GM12875 (cell line): ENCODE data around the gene KCNMA1.

ENCODE experiments used
- H3K4me3 ChIP-seq: one replicate; pipeline ENCODE4 v1.5.1; 2011; ENCODE audit warnings: low read depth, low read length, control low read depth
- TF ChIP-seq, protein P1 (sequence below): IDR thresholded peaks from 2 replicates; pipeline ENCODE4 v1.5.1; 2011; ENCODE audit warnings: low read depth, mild to moderate bottlenecking, control low read depth, inconsistent platforms, low read length, moderate library complexity, borderline replicate concordance; ENCODE audit not compliant: insufficient read depth

The KCNMA1 gene

DNA sequence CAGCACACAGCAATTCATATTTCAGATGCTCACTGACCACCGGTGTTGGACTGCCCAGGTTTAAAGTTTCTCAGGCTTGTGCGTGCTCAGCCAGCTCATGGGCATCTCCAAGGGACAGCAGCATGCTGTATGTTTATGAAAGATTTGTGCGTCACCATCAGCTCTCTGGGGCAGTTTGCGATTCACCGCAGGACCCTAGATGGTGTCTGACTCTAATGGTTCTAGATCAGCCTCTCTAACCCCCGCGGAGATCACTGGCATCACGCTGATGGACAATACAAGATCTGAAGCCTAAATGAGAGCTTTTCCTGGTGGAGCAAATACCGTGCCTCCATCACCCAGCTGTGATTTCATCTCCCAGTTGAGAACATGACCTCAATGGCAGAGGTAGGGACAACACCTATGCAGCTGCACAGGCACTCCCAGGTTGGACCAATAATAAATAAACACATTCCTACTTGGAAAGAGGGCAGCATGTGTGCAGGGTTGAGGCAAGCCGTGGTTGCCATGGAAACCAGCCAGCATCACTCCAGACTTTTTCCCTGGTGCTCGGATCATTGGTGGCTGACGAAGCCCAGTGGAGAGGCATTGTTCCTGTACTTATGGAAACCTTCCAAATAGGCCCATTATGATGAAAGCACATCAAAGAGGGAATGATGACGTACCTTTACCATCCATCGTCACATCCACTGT, 253.6 kb downstream of the KCNMA1 start:
- no peak overlapping the region for H3K4me3 ChIP-seq
- TF ChIP-seq, protein P1, sequence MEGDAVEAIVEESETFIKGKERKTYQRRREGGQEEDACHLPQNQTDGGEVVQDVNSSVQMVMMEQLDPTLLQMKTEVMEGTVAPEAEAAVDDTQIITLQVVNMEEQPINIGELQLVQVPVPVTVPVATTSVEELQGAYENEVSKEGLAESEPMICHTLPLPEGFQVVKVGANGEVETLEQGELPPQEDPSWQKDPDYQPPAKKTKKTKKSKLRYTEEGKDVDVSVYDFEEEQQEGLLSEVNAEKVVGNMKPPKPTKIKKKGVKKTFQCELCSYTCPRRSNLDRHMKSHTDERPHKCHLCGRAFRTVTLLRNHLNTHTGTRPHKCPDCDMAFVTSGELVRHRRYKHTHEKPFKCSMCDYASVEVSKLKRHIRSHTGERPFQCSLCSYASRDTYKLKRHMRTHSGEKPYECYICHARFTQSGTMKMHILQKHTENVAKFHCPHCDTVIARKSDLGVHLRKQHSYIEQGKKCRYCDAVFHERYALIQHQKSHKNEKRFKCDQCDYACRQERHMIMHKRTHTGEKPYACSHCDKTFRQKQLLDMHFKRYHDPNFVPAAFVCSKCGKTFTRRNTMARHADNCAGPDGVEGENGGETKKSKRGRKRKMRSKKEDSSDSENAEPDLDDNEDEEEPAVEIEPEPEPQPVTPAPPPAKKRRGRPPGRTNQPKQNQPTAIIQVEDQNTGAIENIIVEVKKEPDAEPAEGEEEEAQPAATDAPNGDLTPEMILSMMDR, result no peak

DNA sequence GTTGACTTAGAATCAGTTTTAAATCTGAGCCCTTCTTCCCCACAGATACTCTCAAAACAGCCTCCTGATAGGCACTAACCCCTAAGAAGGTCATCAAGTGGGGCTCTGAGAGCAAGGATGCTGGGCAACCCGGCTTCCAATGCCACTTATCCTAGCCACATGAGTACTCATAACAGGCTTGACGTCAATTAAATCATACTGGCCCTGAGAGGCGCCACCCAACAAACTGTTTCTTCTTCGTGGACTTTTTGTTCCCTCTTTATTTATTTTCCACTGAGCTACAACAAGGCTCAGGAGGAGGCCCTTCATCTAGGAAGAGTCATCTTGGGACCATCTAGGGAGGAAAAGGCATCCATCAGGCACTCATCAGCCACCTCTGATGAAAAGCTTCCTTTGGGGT, 255.9 kb downstream of the KCNMA1 start:
- TF ChIP-seq, protein P1, result no peak
- H3K4me3 ChIP-seq, result no peak overlapping the region

DNA sequence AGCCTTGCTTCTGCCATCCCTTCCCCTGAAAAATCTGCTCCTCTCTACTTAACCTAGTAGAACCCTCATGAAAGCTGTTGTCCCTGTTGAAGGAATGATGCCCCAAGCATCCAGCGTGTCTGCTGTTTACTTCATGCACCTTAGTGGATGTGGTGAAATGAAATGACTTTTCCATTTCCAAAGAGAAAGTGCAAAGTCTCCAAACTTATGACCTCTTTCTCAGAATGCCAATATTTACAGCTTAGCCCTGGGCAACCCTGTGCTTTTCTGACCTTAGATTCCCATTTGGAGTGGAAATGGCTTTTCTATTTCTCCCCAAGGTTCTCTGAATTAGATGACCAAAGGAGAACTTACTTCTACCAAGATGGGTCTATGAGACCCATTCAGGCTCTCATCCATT, 256.9 kb downstream of the KCNMA1 start:
- H3K4me3 ChIP-seq, result no peak overlapping the region
- TF ChIP-seq, protein P1, result no peak

DNA sequence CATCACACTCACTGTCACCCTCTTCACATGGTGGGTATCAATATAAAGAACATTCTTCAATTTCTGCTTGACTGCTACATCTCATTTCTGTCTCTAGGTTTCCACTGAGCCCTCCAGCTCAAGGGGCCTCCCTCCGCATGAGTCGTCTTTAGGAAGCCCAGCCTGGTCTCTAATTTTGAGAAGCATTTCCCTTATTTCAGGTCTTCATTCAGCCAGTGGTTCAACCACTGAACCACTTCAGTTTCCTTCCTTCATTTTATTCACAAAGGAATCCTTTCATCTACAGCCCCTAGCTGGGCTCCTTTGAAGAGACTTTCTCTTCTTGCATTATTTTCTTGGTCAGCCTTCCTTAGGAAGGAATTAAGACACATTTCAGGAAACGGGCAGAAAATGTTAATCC, 257.4 kb downstream of the KCNMA1 start:
- no peak overlapping the region for H3K4me3 ChIP-seq
- TF ChIP-seq, protein P1, result no peak

DNA sequence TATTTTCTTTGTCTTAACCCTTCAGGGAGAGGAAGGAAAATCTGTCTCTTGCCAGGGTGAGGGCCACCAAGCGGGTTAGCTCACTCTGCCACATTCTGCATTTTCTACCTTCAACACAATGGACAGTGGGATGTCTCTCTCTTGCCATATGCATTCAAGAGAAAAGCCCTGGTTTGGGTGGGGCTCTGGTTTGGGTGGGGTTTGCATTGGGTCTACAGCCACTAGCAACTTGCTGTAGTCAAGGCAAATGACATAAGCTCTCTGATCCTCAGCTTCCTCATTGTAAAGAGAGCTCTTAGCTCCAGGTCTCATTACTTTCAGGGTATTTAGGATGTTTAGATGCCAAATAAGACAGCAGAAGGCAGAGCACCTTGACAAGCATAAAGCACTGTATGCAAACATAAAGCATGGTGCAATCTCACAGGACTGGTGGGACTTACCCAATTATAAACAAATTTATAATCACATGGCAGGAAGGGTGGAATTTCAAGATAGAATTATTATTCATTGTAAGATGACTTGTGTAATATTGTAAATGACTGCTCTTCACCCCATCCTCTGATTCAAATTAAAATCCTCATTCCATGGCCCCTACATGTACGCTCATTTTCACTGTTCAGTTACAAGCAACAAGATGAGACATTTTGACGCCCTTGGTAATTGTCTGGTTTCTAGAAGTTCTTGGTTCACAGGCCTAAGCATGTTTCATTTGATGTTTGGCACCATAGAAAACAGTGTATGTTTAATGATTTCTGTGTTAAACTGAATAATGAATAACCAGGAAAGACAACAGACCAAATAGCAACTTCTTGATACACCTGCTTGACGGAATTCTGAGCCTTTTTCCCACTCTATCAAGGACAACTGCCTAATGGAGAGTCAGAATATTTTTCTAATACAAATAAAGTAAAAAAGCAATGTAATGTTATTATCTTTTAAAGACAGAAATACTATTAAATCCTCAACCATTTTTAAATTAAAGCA, 258.9 kb downstream of the KCNMA1 start:
- TF ChIP-seq, protein P1, result no peak
- H3K4me3 ChIP-seq, result no peak overlapping the region

DNA sequence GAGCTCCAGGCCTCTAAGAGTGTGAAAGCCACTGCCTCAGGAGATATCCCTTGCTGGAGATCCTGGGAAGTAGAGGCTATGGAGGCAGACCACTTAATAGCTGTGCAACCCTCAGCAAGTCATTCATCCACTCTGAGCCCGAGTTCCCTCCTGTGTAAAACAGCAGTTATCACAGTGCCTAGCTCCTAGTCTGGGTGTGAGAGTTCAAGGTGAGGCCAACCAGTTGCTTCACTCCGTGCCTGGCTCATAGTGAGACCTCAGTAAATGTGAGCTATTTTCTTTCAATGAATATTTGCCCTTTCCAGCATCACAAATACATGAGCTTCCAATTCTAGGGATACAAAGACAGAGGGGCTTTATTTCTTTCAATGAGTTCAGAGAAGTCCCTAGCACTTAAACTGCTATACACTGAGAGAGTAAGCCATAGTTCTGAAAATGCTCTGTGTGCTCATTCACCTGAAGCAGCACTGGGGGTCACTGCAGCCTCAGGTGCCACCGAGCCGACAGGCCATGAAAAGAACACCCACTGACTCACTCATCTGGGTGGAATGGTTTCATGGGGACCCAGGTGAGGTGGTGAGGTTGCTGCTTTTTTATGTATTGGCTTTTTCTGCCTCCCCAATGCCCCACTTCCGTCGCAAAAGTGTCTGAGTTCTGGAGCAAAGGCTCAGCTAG, 259.8 kb downstream of the KCNMA1 start:
- no peak overlapping the region for H3K4me3 ChIP-seq
- TF ChIP-seq, protein P1, result no peak
